GM19351 (cell line): ENCODE measurements around the gene ALDOA.
"Not testable (repeated sequence)": the region's sequence is repeated elsewhere in the genome, so short reads cannot be mapped to it uniquely, and the experiment has no call there.

Experiments used
- ATAC-seq: cut with Tn5 transposase; IDR thresholded peaks from one replicate; pipeline ENCODE4 v1.9.1; 2021; ENCODE audit warnings: mild to moderate bottlenecking, moderate library complexity; ENCODE audit not compliant: unreplicated experiment

ALDOA gene

DNA sequence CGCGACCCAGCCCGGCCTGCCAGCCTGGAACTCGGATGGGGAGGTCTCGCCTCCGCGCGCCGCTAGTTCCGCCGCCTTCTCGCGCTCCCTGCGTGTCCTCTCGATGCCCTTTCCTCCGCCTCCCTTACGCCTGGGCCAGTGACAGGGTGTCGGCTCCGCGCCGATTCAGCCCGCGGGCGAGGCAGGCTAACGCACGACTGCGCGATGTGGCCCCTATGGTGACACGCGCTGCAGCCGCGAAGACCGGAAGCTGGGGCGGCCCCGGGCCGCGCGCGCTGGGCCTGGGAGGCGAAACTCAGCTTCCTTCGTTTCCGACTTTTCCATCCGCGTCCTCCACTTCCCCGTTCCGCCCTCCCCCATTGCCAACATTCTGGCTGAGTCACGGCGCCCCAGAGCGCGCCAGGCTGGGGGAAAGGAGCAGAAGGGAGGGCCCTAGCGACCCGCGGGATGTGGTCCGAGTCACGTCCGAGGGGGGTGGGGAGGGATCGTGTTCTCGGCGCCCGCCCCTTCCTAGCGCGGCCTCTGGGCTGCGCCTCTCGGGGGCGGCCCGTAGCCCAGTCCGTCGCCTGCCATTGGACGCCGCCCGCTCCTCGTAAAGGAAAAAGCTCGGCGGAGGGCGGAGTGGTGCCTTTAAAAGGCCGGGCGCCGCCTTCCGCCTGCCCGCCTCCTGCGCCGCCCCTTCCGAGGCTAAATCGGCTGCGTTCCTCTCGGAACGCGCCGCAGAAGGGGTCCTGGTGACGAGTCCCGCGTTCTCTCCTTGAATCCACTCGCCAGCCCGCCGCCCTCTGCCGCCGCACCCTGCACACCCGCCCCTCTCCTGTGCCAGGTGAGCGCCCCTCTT, at the start of gene ALDOA:
TSS of gene ALDOA (plus strand) at position 659 of the 841 bp plus-strand sequence. CDS start 1,138 bp downstream, outside the sequence.
- peak; percentile 84 for ATAC-seq

DNA sequence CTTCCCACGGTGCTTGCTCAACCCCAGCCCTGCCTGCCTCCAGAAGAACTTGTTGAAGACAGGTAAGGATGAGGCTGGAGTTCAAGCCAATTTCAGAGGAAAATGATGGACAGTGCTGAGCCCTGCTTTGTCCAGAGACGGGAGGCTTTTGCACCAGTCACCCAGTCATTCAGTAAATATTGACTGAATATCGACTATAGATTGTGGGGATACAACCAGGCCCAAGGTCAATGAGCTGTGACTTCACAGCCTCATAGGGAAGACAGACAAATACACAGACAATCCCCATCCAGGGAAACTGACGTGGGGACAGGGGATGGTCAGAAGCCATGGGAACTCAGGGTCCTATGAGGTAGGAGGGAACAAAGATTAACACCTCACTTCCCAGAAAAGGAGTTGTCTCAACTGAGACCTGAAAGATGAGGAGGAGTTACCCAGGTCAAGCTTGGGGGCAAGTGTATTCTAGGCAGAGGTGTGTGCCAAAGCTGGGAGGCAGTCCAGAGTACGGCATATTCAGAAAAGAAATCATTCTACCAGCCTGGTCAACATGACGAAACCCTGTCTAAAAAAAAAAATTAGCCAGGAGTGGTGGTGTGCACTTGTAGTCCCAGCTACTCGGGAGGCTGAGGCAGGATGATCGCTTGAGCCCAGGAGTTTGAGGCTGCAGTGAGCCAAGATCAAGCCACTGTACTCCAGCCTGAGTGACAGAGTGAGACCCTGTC, 48.8 kb upstream of the ALDOA start:
- ATAC-seq: no peak

DNA sequence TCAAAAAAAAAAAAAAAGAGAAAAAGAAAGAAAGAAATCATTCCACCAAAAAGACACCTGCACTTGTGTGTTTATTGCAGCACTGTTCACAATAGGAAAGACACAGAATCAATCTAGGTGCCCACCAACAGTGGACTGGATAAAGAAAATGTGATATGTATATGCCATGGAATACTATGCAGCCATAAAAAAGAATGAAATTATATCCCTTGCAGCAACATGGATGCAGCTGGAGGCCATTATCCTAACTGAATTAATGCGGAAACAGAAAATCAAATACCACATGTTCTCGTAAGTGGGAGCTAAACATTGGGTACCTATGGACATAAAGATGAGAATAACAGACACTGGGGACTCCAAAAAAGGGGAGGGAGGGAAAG, 48.3 kb upstream of the ALDOA start:
- ATAC-seq: no peak

DNA sequence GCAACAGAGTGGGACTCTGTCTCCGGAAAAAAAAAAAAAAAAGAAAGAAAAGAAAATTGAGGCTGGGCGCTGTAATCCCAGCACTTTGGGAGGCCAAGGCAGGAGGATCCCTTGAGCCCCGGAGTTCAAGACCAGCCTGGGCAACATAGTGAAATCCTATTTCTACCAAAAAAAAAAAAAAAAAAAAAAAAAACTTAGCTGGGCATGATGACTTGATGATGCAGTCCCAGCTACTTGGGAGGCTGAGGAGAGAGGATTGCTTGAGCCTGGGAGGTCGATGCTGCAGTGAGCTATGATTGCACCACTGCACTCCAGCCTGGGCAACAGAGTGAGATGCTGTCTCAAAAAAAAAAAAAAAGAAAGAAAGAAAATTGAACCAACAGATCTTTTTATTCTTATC, 47.6 kb upstream of the ALDOA start:
- ATAC-seq: not testable (repeated sequence)

DNA sequence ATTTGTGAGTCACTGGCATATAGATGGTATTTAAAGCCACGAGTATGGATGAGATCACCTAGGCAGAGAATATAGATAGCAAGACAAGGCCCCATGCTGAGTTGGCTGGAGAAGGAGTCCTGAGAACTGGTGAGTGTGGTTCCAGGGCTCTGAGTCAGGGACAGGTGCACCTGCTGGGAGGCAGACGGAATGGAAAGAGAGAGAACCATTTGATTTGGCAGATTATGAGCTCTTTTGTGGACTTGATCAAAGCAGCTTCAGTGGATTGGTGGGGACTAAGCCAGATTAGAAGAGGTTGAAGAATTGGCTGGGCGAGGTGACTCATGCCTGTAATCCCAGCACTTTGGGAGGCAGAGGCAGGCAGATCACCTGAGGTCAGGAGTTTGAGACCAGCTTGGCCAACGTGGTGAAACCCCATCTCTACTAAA, 46.8 kb upstream of the ALDOA start:
- ATAC-seq: no peak

DNA sequence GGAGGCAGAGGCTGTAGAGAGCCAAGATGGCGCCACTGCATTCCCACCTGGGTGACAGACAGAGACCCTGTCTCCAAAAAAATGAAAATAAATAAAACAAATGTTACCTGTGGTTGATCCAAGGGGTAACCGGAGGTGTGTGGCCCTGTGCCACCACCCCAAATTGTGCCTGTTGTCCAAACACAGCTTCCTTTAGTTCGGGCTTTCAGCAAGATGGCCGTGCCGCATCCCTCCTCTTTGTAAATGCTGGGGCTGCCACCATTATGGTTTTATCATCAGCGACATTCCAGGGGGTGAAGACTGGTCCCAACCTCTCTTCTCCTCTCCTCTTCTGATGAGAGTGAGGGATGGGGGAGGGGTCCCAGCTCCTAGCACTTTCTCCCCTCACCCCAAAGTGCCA, 42.7 kb upstream of the ALDOA start, which contains the start of gene C16orf92:
TSS of gene C16orf92 (plus strand) at position 312 of the 400 bp plus-strand sequence. CDS start 143 bp downstream, outside the sequence.
- no peak for ATAC-seq

DNA sequence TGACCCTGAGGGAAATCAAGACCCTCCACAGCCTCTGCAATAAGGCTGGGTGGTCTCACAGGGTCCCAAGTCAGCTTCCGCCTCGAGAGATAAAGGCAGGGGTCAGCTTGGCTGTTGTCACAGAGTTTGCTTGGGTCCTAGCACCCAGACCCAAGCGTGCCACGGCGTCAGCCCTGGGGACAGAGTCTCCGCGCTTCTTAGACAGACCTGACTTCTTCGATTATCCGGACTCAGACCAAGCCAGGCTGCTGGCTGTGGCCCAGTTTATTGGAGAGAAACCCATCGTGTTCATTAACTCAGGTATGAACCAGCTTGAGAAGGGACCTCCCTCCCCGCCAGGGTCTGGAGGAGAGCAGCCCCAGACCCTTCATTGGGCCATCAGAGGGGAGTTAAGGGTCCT, 42.0 kb upstream of the ALDOA start:
- ATAC-seq: no peak

DNA sequence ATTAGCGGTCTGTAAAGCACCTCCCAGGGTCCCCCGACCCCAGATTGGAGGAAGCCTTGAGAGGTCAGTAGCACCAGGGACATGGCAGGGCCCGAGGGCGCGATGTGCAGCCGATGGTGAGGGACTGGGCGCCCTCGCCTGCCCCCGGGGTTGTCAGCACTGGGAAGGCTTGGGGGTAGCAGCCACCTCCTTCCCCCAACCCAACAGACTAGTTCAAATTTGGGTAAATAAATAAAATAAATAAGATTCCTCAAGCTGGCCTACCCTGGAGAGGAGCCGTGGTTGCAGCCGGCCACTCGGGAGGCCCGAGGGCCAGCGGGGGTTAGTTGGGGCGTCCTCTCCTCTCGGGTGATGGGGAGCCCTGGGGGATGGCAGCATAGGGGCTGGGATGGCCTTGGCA, 41.1 kb upstream of the ALDOA start:
- ATAC-seq: no peak

DNA sequence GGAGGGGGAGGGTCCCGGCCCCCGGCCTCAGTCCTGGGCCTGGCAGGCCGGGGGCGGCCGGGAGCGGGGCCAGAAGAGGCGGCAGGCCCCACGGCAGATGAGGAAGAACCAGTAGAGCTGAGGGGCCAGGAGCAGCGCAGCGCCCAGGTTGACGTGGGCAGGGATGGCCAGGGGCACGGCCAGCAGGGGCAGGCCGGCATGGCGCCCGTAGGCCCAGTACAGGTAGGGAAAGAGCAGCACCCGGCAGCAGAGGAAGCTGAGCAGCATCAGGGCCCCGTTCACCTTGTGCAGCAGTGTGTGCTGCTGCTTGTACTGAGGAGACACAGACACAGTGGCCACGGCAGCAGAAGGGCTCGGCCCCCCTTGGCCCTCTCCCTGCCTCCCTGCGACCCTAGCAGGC, 40.4 kb upstream of the ALDOA start:
- no peak for ATAC-seq

DNA sequence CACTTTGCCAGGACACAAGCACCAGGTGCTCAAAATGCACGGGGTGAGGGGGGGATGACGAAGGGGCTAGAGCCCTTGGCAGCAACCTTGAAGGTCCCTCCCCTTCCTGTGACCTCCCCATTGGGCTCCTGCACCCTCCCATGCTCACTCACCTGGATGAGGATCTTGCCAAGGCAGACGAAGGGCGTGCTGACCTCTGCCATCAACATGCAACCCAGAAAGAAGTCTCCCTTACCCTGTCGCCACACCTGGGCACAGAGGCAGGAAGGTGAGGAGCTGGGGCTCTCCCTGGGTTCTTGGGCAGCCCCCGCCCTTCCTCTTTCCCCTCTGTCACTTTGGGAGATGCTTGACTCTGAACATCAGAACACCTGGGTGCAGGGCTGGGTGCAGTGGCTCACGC, 40.0 kb upstream of the ALDOA start:
- no peak for ATAC-seq

DNA sequence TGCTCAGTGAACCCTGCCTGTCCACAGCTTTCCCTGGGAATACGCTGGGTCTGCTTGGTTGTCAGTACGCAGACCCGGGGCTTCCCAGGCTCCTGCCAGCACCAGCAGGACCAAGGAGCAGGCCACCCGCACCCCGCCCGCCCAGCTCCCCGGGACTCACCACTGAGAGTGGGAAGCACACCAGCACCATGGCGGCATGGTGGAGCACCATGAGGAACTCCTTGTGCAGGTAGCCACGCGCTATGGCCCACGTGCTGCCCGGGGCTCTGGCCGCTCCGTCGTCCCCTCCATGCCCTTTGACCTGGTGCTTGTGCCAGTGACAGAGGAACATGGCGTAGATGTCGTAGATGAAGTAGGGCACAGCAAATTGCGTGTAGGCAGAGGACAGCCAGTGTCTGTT, 39.1 kb upstream of the ALDOA start:
- ATAC-seq: no peak

DNA sequence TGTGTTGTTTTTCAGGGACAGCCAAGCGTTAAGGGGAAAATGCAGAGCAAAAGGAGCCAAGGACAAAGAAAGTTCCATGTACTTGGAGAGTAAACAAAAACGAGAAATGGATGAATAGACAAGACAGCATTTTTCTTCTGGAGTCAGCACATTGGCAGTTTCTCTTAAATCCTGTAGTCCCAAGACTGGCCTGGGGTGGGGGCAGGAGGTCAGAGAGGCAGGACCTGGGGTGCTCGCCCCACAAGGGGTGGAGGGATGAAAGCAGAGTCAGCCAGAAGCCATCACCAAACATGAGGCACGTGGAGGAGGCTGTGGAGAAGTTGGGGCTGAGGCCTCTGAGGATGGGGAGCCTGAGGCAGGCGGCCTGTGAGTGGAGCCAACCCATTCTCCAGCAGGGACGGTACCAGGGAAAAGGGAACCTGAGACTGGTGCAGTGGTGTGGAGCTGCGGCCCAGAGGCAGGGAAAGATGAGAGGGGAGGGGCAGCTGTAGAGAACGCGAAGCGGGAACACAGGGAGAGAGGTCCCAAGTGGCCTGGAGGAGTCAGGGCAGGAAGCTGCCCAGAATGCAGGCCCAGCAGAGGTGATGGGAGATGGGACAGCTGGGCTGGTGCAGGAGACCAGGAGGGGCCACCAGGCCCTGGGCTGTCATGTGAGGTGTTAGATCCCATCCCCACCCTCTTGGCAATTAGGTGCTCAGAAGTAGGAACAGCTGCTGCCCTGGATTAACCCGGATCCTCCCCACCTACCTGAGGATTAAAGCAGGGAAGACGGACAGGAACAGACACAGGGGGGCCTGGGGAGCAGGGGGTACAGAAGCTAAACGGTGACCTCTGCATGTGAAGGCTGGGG, 37.7 kb upstream of the ALDOA start:
- no peak for ATAC-seq

DNA sequence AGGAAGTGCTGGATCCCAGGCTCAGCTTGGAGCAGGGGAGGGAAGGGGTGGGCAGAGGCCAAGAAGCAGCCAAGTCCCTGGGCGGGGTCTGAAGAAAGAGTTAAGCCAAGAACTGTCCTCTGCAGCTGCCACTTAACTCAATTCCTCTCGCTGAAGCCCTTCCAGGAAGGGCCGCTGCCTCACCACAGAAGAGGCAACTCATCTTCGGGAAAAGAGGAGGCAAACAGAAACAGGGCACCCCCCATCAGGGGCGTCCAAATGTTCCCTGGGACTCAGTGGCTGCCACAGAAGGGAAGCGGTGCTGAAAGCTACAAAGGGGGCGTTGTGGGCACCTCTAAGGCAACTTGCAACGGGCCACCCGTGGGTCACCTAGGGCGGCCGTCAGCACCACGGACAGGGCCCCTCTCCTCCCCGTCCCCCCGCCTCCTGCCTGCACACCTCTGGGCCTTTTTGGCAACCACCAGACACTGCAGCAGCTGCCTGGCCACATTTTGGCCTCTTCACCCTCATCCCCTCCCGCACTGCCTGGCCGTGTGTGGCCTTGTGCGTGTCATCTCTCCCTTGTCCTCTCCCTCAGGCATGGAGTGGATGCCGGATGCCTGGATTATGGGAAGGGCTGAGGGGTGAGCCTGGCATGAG, 37.0 kb upstream of the ALDOA start:
- no peak for ATAC-seq

DNA sequence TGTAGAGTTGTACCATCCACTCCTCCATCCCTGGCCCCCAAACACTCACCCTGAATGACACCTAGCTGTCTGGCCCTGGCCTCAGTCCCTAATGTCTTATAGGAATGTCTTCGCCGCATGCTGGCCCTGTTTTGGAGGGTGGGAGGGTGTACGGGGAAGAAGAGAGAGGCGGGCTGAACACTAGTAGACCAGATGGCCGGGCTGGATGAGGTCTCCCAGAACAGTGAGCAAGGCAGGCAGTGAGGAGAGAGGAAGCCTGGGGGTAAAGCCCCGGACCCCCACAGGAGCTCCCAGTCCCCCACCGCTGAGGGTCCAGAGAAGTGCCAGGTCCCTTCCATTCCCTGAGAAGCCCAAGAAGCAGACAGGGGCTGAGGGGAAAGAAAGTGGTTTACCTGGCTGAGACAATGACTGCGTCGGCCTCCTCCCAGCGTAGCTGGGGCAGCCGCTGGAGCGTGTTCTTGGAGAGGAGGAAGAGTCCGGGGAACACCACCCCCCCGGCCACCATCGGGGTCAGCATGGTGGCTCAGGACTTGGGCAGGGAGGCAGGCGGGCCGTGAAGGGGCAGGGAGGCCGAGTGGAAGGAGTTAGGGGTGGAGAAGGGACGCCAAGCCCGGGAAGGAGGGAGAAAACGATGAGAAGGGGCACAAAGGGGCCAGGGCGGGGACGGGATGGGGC, 35.4 kb upstream of the ALDOA start:
- ATAC-seq: no peak

DNA sequence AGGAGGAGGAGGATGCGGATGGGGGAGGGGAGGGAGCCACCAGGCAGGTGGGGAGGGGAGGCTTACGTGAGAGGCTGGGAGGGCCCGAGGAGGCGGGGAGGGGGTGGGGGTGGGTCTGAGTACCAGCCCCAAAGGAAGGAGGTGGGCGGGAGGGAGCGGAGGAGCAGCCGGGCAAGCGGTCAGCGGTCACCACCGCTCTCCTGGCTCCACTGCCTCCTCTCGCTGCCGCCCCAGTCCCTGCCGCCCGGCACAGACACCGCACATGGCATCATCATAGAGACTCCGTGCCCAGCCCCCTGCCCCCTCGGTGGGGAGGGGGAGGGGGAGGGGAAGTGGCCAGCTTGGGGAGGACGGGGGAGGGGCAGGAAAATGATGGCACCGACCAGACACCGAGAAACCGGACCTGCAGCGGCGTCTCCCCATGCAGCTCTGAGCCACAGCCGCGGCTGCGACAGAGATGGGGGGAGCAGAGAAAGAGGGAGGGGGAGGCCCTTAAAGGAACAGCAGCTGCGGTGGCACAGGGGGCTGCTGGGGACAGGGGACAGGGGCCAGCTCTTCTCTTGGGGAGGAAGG, 34.6 kb upstream of the ALDOA start, which contains the start of gene TLCD3B:
TSS of gene TLCD3B (minus strand) at position 431 of the 573 bp plus-strand sequence. CDS start 744 bp downstream, outside the sequence.
- ATAC-seq: no peak

DNA sequence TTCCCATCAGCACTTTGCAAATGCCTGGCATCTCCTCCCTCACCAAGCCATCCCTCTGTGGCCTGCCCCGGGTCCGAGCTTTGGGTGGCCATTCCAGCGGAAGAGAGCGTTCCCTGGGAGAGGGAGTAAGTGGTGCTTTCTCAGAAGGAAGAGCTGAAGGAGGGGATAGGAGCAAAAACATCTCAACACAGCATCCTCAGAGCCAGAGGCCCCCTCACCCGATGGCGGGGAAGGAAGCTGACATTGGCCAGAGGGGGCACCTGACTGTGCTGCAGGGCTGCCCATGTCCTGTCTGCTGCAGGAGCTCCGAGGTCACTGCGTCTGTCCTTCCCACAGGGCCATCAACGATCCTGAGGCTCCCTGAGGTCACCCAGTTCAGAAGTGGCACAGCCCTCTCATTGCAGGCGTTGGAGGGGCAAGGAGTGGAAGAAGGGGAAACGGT, 34.1 kb upstream of the ALDOA start:
- no peak for ATAC-seq

DNA sequence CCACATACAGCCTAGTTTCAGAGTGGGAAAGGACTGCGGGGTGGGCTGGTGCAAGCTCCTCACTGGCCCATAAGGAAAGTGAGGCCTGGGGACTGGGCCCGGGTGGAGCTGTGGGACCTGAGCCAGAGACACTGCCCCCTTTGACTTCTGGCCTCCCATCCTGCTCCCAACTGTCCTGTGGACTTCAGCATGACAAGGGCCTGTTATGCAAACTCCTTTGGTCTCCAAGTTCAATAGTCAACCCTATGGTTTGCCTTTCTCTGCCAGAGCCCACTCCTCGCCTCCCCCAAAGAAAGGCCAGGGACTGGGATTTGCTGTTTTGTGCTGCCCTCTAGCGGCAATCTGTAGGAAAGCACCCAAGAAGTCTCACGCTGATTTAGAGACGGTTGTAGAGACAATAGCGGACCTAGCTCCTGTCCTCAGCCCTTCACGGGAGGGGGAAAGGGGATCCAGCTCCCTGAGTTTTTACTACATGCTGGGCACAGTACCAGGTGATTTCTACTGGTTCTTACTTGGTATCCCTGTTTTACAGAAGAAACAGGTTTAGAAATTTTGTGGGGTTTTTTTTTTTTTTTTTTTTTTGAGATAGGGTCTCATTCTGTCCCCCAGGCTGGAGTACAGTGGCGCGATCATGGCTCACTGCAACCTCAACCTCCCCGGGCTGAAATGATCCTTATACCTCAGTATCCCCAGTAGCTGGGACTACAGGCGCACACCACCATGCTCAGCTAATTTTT, 33.3 kb upstream of the ALDOA start:
- no peak for ATAC-seq

DNA sequence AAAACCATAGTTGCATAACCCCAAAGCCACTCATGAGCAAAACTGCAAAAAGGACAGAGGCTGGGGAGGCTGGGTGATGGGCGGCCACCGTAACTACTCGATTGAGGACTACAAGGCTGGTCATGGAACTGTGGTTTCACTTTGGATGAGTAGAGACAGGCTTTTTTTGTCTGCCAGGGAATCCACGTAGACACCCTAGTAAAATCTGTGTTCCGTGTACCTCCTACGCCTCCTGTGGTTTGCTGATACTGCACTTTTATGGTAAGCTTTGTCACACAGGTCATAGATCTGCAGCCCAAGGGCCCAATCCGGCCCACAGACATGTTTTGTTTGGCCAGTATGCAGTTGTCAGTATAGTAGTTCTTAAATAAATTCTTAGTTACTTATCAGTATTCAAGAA, 32.3 kb upstream of the ALDOA start:
- ATAC-seq: no peak

DNA sequence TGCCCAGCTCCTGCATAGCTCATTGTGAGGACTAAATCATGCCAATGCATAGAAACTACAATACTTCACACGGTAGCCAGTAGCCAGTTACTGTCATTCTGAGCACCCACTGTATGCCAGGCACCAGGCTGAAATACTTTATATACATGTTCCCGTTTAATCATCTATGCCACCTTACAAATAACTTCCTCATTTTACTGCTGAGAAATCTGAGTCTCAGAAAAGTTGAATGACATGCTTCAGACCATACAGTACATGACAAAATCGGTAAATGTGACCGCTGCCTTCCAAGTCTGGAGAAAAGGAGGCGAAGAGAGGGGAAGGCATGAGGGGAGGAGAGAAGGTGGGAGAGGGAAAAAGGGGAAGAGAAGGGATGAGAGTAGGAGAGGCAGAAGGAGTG, 25.3 kb upstream of the ALDOA start:
- no peak for ATAC-seq
